DOHH2 (cell line): Measurements from ENCODE around the gene RSBN1L.

ENCODE experiments used
- CTCF ChIP-seq: fragments of 200-600 bp; sonication (generic); IDR thresholded peaks from one replicate; pipeline ENCODE4 v1.5.1; 2014; ENCODE audit warnings: antibody characterized with exemption, mild to moderate bottlenecking, low read depth, low read length; ENCODE audit not compliant: poor library complexity, severe bottlenecking
- EZH2phosphoT487 ChIP-seq: fragments of 200-600 bp; sonication (generic); IDR thresholded peaks from 2 replicates; pipeline ENCODE4 v1.6.1; 2017; ENCODE audit warnings: borderline replicate concordance, mild to moderate bottlenecking, antibody characterized with exemption, low read length, moderate library complexity, mixed read lengths

- no peak for TF ChIP-seq CTCF
- TF ChIP-seq EZH2phosphoT487, result no peak
Observed at GRCh38 chr7:77791956-77792355, 95.7 kb downstream of the RSBN1L start.
